Peyer's patch (tissue), 4 donors: ENCODE data around the gene PPP1R13L.

Source experiments
- CTCF ChIP-seq, 6 experiments: fragments of 450-650 bp in 4 of 6; fragments of 200-600 bp in 2 of 6; sonication (generic) in 1 of 6; IDR thresholded peaks; one replicate each; pipeline ENCODE4 v1.5.1; 2017 to 2019; ENCODE audit warnings: antibody characterized with exemption in 6 of 6, mild to moderate bottlenecking in 3 of 6, moderate library complexity in 1 of 6
- POLR2A ChIP-seq, 2 donors: fragments of 450-650 bp; IDR thresholded peaks; one replicate each; pipeline ENCODE4 v1.5.1; 2017; ENCODE audit warnings: antibody characterized with exemption in 2 of 2, mild to moderate bottlenecking in 2 of 2, moderate library complexity in 2 of 2

GRCh38 chr19:45421947-45422498, 17.2 kb upstream of the PPP1R13L start:
- TF ChIP-seq CTCF (IDR thresholded peaks at IDR 0.05) (no peak), POLR2A (IDR thresholded peaks at IDR 0.05) (no peak)
